Caco-2 (cell line): Measurements from ENCODE around the gene PRSS38. TPM values are rescaled to one million over a fixed set of nuclear protein-coding genes. Genes with fewer than 3 reads are reported as not detected.

ENCODE experiments used
- BruUV-seq: library from RNA; stranded (reverse); fragments of 400-500 nt; replicated peaks from 2 replicates; lab custom pipeline; 2021; lab: Mats Ljungman, UMichigan
- CTCF ChIA-PET: fragments of 300-600 bp; sonication (Branson Sonifier 250); formaldehyde crosslinking; loops from one replicate; lab custom pipeline; 2022; ENCODE audit warnings: antibody characterized with exemption; lab: Charles Lee
- POLR2A ChIA-PET: fragments of 300-600 bp; sonication (Branson Sonifier 250); formaldehyde crosslinking; loops from one replicate; lab custom pipeline; 2022; ENCODE audit warnings: antibody characterized with exemption; lab: Charles Lee
- DNase-seq, 2 experiments: peaks; one replicate each; pipeline versions ENCODE4 v3.0.0 to v3.0.0-alpha.2; 2020 to 2022
- H3K27me3 ChIP-seq: replicated peaks from 2 replicates; pipeline ENCODE4 v1.6.0; 2011; ENCODE audit warnings: low read length; ENCODE audit not compliant: control insufficient read depth, insufficient read depth
- H3K36me3 ChIP-seq: 2 replicates; pipeline ENCODE4 v1.5.1; 2011; ENCODE audit warnings: low read length; ENCODE audit not compliant: control insufficient read depth, insufficient read depth
- H3K4me1 ChIP-seq: fragments of 250-450 bp; sonication (Bioruptor Pico); 2 replicates; pipeline ENCODE4 v1.5.1; 2020; ENCODE audit warnings: mild to moderate bottlenecking
- H3K4me3 ChIP-seq: 2 replicates; pipeline ENCODE4 v1.5.1; 2011; ENCODE audit warnings: low read depth, mild to moderate bottlenecking, control low read depth, low read length
- H3K9me3 ChIP-seq: fragments of 250-450 bp; sonication (Bioruptor Pico); 2 replicates; pipeline ENCODE4 v1.5.1; 2020; ENCODE audit warnings: mild to moderate bottlenecking, moderate library complexity
- H3K27ac Mint-ChIP-seq: one replicate; pipeline ENCODE4 v1.8.0; 2022; ENCODE audit warnings: mixed read lengths; ENCODE audit not compliant: unreplicated experiment
- H3K27me3 Mint-ChIP-seq: one replicate; pipeline ENCODE4 v1.8.0; 2022; ENCODE audit warnings: mixed read lengths; ENCODE audit not compliant: insufficient read depth, unreplicated experiment
- H3K36me3 Mint-ChIP-seq: one replicate; pipeline ENCODE4 v1.8.0; 2022; ENCODE audit warnings: mild to moderate bottlenecking, mixed read lengths; ENCODE audit not compliant: insufficient read depth, unreplicated experiment
- H3K4me1 Mint-ChIP-seq: one replicate; pipeline ENCODE4 v1.8.0; 2022; ENCODE audit warnings: low read depth, mixed read lengths; ENCODE audit not compliant: unreplicated experiment
- H3K4me3 Mint-ChIP-seq: one replicate; pipeline ENCODE4 v1.8.0; 2022; ENCODE audit warnings: mild to moderate bottlenecking, moderate library complexity, mixed read lengths; ENCODE audit not compliant: unreplicated experiment
- H3K9me3 Mint-ChIP-seq: one replicate; pipeline ENCODE4 v1.8.0; 2022; ENCODE audit warnings: mixed read lengths; ENCODE audit not compliant: unreplicated experiment
- intact Hi-C: fragments of 100-400 bp; cut with micrococcal nuclease; formaldehyde crosslinking; loops from one replicate; pipeline ENCODE4 v1.10.0; 2022; ENCODE audit not compliant: unreplicated experiment
- total RNA-seq: library from RNA; stranded (reverse); gene quantifications from 2 replicates; pipeline ENCODE4 v1.2.3, GENCODE V29; 2022
- TF ChIP-seq, protein P1 (sequence below), 2 experiments: fragments of 200-600 bp in 1 of 2; IDR thresholded peaks; 1 replicate in 1 of 2; 2 replicates in 1 of 2; pipeline versions ENCODE4 v1.5.1 to v1.8.0; 2011 to 2022; ENCODE audit warnings: antibody characterized with exemption in 1 of 2, control low read depth in 1 of 2, inconsistent platforms in 1 of 2, low read depth in 1 of 2, low read length in 1 of 2, mild to moderate bottlenecking in 1 of 2, moderate library complexity in 1 of 2; ENCODE audit not compliant: insufficient read depth in 1 of 2, severe bottlenecking in 1 of 2, unreplicated experiment in 1 of 2

PRSS38 gene
- total RNA-seq, 1 experiment from 2014 or later: not detected

DNA sequence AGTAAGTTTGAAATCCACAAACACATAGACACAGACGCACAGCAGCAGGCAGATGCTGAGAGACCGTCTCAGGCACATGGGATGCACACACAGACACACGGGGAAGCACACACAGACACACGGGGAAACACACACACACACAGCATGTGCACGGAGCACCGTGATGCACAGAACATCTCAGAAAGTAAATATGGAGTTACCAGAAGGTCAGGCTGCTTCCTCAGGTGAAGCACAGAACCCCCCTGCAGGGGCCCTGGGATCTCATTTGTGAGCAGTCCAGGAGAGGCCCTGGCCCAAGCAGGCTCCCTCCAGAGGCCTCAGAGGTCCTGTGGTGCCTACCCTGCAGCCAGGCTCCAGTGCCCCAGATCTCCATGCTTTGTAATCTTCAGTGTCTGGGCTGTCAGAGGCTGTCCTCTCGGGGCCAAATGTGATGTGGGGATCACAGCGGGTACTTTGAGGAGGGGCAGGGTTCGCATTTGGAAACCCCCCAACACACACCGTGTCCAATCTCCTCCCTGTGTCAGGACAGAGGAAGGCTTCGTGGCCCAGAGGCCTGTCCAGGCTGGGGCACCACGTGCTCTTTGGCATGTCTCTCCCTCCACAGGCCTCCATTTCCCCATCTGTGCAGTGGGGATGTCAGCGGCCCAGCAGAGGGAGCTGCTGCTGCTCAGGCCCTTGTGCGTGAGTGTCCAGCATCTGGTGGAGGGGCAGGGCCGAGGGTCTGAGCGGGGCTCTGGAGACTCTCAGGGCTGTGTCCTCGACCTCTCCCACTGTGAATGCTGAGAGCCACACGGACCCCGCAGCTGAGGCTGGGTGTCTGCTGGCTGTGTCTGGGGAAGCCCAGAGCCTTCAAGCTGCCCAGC is 23.0 kb upstream of the PRSS38 start:
- CTCF ChIA-PET: interaction anchor here (0.6 kb wide), 1 partner anchor 267 kb away, joined by 6 read pairs; no protein-coding TSS in a partner anchor
- peaks cover 9% of the 10 kb centered on the region; the same call in 1 of the 2 replicates for H3K4me1 ChIP-seq
- BruUV-seq: no TSS peak
- no peaks in the 10 kb centered on the region for H3K36me3 ChIP-seq
- no peaks in the 10 kb centered on the region for H3K27me3 ChIP-seq
- TF ChIP-seq, protein P1, sequence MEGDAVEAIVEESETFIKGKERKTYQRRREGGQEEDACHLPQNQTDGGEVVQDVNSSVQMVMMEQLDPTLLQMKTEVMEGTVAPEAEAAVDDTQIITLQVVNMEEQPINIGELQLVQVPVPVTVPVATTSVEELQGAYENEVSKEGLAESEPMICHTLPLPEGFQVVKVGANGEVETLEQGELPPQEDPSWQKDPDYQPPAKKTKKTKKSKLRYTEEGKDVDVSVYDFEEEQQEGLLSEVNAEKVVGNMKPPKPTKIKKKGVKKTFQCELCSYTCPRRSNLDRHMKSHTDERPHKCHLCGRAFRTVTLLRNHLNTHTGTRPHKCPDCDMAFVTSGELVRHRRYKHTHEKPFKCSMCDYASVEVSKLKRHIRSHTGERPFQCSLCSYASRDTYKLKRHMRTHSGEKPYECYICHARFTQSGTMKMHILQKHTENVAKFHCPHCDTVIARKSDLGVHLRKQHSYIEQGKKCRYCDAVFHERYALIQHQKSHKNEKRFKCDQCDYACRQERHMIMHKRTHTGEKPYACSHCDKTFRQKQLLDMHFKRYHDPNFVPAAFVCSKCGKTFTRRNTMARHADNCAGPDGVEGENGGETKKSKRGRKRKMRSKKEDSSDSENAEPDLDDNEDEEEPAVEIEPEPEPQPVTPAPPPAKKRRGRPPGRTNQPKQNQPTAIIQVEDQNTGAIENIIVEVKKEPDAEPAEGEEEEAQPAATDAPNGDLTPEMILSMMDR (IDR thresholded peaks at IDR 0.05; ENCODE audit: insufficient read depth in 1 of 2, low read depth in 1 of 2, low read length in 1 of 2, severe bottlenecking in 1 of 2, unreplicated experiment in 1 of 2): no peak
- no peaks in the 10 kb centered on the region for H3K9me3 Mint-ChIP-seq
- no peak overlapping the region for H3K27ac Mint-ChIP-seq
- H3K36me3 Mint-ChIP-seq: no peaks in the 10 kb centered on the region
- no peaks in the 10 kb centered on the region for H3K4me1 Mint-ChIP-seq
- intact Hi-C loops: no loop called here
- H3K4me3 Mint-ChIP-seq: no peak overlapping the region
- peaks cover 3% of the 10 kb centered on the region for H3K27me3 Mint-ChIP-seq
- no peak for DNase-seq
- POLR2A ChIA-PET: no interaction called here
- no peaks in the 10 kb centered on the region for H3K9me3 ChIP-seq
- no peak overlapping the region for H3K4me3 ChIP-seq

DNA sequence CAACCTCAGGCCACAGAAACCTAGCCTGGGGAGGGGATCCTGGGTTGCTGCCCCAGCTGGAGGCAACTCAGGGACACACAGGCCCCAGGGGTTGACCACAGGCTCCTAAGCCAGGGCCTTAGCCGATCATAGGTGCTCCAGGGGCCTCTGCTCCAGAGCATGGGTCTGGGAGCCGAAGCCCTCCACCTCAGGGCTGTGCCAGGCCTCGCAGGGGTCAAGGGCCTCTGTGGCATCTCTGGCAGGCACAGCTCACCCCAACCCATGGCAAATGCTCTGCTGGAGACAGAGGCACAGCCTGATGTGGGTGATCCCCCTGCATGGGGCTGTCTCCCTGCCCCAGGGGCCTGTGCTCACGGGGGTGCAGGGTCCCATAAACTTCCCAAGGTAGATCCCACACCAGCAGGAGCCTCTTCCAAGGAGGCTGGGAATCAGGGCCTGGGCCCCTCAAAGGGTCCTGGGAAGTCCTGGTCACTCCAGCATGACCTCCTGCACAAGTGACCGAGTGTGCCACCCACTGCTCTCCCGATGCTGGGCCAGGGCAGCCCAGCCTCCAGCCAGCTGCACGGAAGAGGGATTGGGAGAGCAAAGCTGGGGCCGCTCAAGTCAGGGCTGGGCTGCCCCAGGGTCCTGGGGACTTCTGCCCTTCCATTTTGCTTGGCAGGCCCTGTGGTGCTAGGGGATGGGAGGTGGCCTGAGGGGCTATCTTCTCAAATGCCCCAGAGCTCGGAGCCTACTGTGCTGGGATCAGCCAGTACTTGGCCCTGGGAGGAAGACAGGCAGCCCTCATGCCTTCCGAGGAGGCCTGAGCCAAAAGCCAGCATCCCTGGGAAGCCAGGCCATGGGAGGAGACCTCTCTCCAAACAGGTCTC is 22.2 kb upstream of the PRSS38 start:
- no peaks in the 10 kb centered on the region for H3K36me3 ChIP-seq
- no peaks in the 10 kb centered on the region for H3K27me3 ChIP-seq
- H3K4me1 ChIP-seq: 0 out of 2 replicates have a peak, but pooled peaks cover 9% of the 10 kb centered on the region
- no peak for DNase-seq
- ChIA-PET POLR2A (no interaction called here), CTCF (no interaction called here)
- H3K4me1 Mint-ChIP-seq: no peaks in the 10 kb centered on the region
- no peaks in the 10 kb centered on the region for H3K36me3 Mint-ChIP-seq
- no peak overlapping the region for H3K27ac Mint-ChIP-seq
- H3K9me3 ChIP-seq: no peaks in the 10 kb centered on the region
- no TSS peak for BruUV-seq
- TF ChIP-seq, protein P1 (IDR thresholded peaks at IDR 0.05; ENCODE audit: insufficient read depth in 1 of 2, low read depth in 1 of 2, low read length in 1 of 2, severe bottlenecking in 1 of 2, unreplicated experiment in 1 of 2): no peak
- H3K27me3 Mint-ChIP-seq: peaks cover 3% of the 10 kb centered on the region
- intact Hi-C loops: no loop called here
- no peak overlapping the region for H3K4me3 Mint-ChIP-seq
- no peaks in the 10 kb centered on the region for H3K9me3 Mint-ChIP-seq
- no peak overlapping the region for H3K4me3 ChIP-seq
